ENCODE data around the gene CNST. TPM values are rescaled to one million over a fixed set of nuclear protein-coding genes. Genes with fewer than 3 reads are reported as not detected.
A peak's percentile ranks its signal among the peaks of the same experiment; 100 is the strongest.

CNST gene
- total RNA-seq, 1 donor from 2014 or later = 8.3 TPM

DNA sequence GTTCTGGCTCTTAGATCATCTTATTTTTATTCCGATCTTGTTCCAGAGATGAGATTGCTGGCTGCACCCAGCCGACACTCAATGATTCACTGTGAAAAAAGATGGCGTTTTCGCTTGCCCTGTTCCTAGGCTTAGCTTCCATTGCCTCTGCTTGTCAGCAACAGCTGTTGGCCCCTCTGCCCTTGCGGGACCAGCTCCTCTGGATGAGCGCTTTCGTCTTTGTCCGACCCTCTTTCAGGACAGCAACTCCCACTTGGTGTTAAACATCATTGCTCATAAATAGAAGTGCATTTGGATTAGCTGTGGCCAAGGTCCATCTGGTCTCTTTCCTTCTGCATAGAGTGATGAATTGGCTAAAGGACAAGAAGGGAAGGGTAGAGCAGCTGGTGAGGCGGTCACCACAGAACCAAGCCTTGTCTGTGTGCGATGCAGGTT lies 114.5 kb downstream of the CNST start:
- no peak for DNase-seq (ENCODE audit: low read depth)
- TF ChIP-seq, protein P1, sequence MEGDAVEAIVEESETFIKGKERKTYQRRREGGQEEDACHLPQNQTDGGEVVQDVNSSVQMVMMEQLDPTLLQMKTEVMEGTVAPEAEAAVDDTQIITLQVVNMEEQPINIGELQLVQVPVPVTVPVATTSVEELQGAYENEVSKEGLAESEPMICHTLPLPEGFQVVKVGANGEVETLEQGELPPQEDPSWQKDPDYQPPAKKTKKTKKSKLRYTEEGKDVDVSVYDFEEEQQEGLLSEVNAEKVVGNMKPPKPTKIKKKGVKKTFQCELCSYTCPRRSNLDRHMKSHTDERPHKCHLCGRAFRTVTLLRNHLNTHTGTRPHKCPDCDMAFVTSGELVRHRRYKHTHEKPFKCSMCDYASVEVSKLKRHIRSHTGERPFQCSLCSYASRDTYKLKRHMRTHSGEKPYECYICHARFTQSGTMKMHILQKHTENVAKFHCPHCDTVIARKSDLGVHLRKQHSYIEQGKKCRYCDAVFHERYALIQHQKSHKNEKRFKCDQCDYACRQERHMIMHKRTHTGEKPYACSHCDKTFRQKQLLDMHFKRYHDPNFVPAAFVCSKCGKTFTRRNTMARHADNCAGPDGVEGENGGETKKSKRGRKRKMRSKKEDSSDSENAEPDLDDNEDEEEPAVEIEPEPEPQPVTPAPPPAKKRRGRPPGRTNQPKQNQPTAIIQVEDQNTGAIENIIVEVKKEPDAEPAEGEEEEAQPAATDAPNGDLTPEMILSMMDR (conservative IDR thresholded peaks at IDR 0.05; ENCODE audit: low read depth, low read length) = no peak
- no peak overlapping the region for H3K4me3 ChIP-seq (ENCODE audit: low read depth, low read length)

DNA sequence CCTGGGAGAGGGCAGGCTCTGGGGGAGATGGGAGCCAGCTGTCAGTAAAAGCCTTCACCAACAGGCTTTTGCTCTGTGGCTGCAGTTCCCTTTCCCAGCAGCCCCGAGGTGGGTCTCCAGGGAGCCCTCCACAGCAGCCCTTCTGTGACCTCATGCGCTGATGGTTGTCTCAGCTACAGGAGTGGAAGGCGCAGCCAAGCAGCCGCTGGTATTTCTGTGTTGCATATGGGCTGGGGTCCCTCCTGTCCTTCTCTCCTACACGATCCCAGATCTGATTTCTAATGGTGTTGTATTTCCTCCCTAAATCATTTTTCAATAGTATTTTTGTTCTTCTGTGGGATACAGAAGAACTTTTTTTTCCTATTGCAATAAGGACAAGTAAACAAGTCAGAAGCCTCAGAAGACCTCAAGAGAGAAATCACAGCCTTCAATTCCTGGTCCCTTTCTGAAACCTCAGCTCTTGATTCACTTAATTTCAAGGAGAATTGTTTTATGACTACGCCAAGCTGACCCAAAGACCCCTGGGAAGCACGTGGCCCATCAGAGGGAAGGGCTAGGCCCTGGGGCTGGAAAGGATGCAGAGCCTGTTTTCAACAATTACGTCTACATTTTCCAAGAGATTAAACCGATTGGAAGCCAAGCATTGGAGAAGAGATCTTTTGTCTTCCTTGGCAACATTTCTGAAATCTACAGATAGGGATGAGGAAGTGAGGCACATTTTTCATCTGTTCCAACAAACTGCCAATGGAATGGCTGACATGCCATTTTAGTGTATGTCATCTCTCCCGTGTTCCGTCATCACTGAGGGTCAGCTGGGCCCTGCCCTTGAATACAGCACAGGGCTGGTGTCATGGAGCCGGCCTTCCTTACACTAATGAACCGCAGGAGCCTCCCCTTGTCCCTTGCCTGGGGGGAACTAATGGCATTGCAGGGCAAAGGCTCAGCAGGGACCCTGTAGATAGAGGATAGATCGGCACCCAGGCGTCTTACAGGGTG lies 115.9 kb downstream of the CNST start:
- no peak for DNase-seq (ENCODE audit: low read depth)
- TF ChIP-seq, protein P1 (conservative IDR thresholded peaks at IDR 0.05; ENCODE audit: low read depth, low read length) = no peak
- no peak overlapping the region for H3K4me3 ChIP-seq (ENCODE audit: low read depth, low read length)

DNA sequence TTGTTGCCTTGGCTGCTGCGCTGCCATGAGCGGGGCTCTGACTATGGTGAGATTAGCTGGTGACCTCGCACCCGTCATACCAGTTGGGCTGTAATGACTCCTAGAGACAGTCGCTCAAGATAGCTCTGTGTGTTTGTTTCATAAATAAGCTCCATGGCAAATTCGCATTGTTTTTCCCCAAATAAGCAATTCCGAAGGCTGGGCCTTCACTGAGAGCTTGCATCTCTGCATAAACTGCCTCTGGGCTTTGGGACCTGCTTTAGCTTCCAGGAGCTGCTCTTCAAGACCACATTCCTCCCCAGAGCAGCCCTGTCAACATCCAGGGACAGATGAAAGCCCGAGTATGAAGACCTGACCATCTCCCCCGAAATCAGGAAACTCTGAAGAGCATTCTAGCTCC lies 117.3 kb downstream of the CNST start:
- TF ChIP-seq, protein P1 (conservative IDR thresholded peaks at IDR 0.05; ENCODE audit: low read depth, low read length) = no peak
- no peak for DNase-seq (ENCODE audit: low read depth)
- no peak overlapping the region for H3K4me3 ChIP-seq (ENCODE audit: low read depth, low read length)

DNA sequence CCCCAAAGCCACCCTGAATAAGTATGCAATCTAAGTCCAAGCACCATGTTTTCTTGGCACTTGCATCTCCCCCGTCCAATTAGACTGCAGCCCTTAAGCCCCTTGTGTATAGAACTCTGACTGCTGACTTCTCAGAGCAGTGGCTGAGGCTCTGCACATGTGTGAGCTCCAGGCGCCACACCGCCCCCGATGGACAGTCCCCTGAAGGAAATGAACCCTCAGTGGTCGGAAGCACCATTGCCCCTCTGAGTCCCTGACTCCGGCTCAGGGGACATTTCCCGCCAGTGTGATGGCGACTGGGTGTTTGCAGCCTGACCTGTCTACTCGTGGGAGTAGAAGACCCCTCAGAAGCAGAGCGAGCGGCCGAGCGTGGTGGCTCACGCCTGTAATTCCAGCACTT lies 120.7 kb downstream of the CNST start:
- H3K4me3 ChIP-seq (ENCODE audit: low read depth, low read length) = no peak overlapping the region
- TF ChIP-seq, protein P1 (conservative IDR thresholded peaks at IDR 0.05; ENCODE audit: low read depth, low read length) = no peak
- DNase-seq (ENCODE audit: low read depth) = no peak

DNA sequence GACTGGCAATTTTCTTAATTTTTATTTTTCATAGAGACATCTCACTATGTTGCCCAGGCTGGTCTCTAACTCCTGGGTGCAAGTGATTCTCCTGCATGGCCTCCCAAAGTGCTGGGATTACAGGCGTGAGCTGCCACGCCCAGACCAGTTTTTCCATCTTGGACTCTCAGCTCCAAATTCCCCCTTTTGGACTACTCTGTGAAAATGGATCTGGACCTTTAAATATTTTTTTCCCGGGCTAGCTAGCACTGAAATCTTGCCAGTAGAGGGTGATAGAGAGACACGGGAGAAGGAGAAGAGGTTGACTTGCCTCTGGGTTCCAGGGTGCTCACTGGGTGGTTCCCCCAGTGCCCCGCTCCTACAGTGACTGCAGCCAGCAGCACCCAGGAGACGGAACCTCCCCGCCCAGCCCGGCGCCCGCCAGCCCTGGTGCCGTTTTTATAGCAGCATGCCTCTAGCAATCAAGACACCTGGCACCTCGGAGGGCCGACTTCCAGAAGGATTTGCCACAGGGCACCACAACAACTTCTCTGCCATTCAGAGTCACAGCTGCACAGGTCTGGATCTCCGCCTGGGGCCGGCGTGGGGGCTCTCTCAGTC lies 123.3 kb downstream of the CNST start:
- DNase-seq (ENCODE audit: low read depth) = no peak
- TF ChIP-seq, protein P1 (conservative IDR thresholded peaks at IDR 0.05; ENCODE audit: low read depth, low read length) = peak; percentile 91

DNA sequence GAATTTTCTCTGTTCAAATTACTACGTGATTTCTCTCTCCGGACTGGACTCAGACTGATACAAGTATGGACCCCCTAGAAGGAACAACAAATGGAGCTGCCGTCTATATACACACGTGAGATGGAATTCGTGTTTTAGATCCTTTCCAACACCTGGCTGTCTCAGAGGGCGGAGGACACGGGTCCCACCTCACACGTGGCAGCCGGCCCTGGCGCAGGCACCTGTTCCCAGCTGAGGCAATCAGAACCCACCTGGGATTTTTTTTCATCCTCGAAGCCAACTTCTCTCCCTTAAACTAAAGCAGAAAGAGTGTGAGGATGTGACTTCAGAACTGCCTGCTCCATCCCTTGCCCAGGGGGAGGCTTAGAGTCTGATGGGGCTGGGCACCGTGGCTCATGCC lies 123.8 kb downstream of the CNST start:
- TF ChIP-seq, protein P1 (conservative IDR thresholded peaks at IDR 0.05; ENCODE audit: low read depth, low read length) = no peak
- DNase-seq (ENCODE audit: low read depth) = no peak
- peak overlapping the region; percentile 53 for H3K4me3 ChIP-seq (ENCODE audit: low read depth, low read length)

More for the DNA sequence above, 123.3 kb downstream of the CNST start:
- peak overlapping the region; percentile 53 for H3K4me3 ChIP-seq (ENCODE audit: low read depth, low read length)
